Subcutaneous abdominal adipose tissue (tissue), 5 donors: Measurements from ENCODE around the gene RTF1.

Source experiments
- H3K27ac ChIP-seq: one replicate; pipeline ENCODE4 v1.7.0; 2013; ENCODE audit warnings: low read depth, mild to moderate bottlenecking, inconsistent platforms, low read length, moderate library complexity
- H3K27me3 ChIP-seq, 5 donors: one replicate each; pipeline ENCODE4 v1.7.0; 2013; ENCODE audit warnings: low read length in 5 of 5, inconsistent platforms in 1 of 5; ENCODE audit not compliant: control insufficient read depth in 5 of 5, insufficient read depth in 4 of 5
- H3K36me3 ChIP-seq, 5 donors: one replicate each; pipeline ENCODE4 v1.7.0; 2013; ENCODE audit warnings: low read length in 5 of 5; ENCODE audit not compliant: control insufficient read depth in 5 of 5, insufficient read depth in 5 of 5
- H3K4me1 ChIP-seq, 5 donors: one replicate each; pipeline ENCODE4 v1.7.0; 2013; ENCODE audit warnings: low read length in 5 of 5, mild to moderate bottlenecking in 3 of 5, moderate library complexity in 1 of 5; ENCODE audit not compliant: control insufficient read depth in 5 of 5, insufficient read depth in 5 of 5
- H3K4me3 ChIP-seq, 5 donors: one replicate each; pipeline ENCODE4 v1.7.0; 2013; ENCODE audit warnings: low read length in 5 of 5, low read depth in 1 of 5
- H3K9ac ChIP-seq, 5 donors: one replicate each; pipeline ENCODE4 v1.7.0; 2013; ENCODE audit warnings: low read length in 5 of 5, mild to moderate bottlenecking in 4 of 5, moderate library complexity in 3 of 5
- H3K9me3 ChIP-seq, 5 donors: one replicate each; pipeline ENCODE4 v1.7.0; 2013; ENCODE audit warnings: low read length in 5 of 5; ENCODE audit not compliant: control insufficient read depth in 5 of 5
- donor health status: healthy.
- donor health status: healthy.
- donor health status: healthy.
- donor health status: healthy.
- donor health status: healthy.

Gene RTF1

DNA sequence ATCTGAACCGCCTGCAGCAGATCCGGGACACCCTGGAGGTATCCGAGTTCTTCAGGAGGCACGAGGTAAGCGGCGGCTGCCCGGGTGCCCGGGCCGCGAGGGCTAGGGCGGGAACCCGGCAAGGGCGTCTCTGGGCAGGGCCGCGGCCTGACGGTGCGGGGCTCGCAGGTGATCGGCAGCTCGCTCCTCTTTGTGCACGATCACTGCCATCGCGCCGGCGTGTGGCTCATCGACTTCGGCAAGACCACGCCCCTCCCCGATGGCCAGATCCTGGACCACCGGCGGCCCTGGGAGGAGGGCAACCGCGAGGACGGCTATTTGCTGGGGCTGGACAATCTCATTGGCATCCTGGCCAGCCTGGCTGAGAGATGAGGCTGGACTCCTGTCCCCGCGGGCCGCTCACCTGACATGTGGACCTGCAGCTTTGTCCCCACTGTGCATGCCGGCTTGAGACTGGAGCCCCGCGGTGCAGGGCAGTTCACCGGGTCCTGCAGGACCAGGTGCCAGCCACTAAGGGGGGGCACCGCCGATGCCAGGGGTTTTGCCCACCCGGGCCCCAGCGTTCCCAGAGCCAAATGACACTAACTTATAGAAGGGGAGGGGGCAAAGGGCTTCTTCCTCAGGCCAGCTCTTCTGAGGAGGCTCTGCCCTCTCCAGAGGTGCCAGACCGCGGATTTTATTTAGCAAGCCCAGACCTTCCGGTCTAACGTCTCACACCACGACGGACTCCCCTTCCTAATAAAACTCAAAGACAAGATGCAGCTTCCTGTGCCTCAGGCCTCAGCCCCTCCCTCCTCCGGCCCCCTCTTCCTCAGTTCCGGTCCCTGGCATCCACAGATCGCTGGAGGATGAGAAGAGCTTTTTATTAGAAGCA, 86.1 kb downstream of the RTF1 start:
- H3K4me3 ChIP-seq, result peak overlapping the region in 4 of 5 donors; percentile 40 to 61 (median 52)
- no peaks in the 10 kb centered on the region for H3K36me3 ChIP-seq

DNA sequence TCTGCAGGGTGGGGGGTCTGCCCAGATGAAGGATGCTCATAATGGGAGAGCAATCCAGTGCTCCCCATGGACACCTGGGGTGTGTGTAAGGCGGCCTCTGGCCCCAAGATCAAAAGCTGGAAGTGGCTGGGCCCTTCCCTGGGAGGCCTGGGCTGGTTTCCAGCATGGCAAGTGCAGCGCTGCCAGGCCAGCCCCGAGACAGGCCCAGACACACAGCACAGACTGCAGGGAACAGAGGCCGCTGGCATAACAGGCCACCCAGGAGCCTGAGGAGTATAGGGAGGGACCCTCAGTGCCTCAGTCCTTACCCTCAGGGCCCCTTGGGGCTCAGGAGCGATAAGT, 86.7 kb downstream of the RTF1 start:
- H3K36me3 ChIP-seq, result no peaks in the 10 kb centered on the region
- H3K4me3 ChIP-seq, result no peak overlapping the region
- no peaks in the 10 kb centered on the region for H3K9me3 ChIP-seq
- H3K9ac ChIP-seq, result no peak overlapping the region
- peaks cover 19 to 43% (median 40%) of the 10 kb centered on the region in 5 donors for H3K27me3 ChIP-seq
- H3K4me1 ChIP-seq, result peaks cover 0 to 22% (median 21%) of the 10 kb centered on the region in 5 donors
- H3K27ac ChIP-seq, result no peak overlapping the region

More for the DNA sequence above, 86.1 kb downstream of the RTF1 start:
- H3K9me3 ChIP-seq, result no peaks in the 10 kb centered on the region
- H3K27me3 ChIP-seq, result peaks cover 19 to 47% (median 42%) of the 10 kb centered on the region in 5 donors
- H3K4me1 ChIP-seq, result peaks cover 0 to 22% (median 21%) of the 10 kb centered on the region in 5 donors
- H3K27ac ChIP-seq, result no peak overlapping the region
- H3K9ac ChIP-seq, result no peak overlapping the region

DNA sequence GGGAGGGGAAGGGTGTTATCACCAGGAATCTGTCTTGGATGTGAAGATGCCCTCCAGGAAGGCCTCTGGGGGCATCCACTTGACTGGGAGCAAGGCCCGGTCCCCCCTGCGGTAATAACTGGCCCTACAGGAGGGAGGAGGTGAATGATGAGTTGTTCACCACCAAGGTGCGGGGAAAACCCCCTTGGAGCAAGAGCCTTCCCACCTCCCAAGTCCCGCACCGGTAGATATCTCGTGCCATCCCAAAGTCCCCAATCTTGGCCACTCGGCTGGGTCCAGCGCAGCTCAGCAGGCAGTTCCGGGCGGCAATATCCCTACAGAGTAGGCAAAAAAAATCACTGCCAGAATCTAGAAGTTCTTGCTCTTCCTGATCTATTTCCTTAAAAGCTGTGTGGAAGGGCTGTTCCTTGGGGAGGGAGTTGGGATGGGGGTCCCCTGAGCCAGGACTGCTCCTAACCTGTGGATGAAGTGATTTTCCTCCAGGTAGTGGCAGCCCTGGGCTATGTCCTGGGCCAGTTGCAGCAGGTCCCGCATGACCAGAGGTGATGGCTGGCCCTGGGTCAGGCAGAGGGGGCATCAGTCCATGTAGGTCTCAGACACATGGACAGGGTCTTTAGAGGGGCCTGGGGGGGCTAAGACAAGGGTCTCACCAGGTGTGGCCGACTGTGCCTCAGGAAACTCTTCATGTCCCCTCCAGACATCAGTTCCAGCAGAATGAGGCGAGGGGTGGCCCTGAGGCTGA, 88.0 kb downstream of the RTF1 start:
- H3K4me1 ChIP-seq, result peaks cover 0 to 22% (median 21%) of the 10 kb centered on the region in 5 donors
- H3K9ac ChIP-seq, result no peak overlapping the region
- no peak overlapping the region for H3K27ac ChIP-seq
- peaks cover 19 to 35% (median 30%) of the 10 kb centered on the region in 5 donors for H3K27me3 ChIP-seq
- H3K4me3 ChIP-seq, result no peak overlapping the region
- no peaks in the 10 kb centered on the region for H3K36me3 ChIP-seq
- no peaks in the 10 kb centered on the region for H3K9me3 ChIP-seq

DNA sequence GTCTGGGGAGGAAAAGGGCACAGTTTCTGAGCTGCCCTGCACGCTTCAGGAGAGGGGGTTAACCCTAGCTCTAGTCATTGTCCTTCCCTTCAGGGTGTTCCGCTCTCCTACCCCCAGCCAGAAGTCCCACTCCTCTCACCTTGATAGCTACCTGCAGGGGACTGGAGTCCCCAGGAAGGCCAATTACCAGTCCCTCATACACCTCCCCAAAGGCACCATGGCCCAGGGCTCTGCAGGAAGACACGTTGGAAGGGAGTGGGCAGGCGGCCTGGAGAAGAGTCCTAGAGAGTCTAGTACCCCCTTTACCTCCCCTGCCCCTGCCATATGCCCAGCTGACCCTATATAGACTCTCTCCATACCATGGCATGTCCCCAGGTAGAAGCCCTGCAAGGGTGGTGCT, 88.9 kb downstream of the RTF1 start:
- H3K36me3 ChIP-seq, result no peaks in the 10 kb centered on the region
- no peak overlapping the region for H3K4me3 ChIP-seq
- no peak overlapping the region for H3K9ac ChIP-seq
- no peaks in the 10 kb centered on the region for H3K9me3 ChIP-seq
- peaks cover 19 to 34% (median 30%) of the 10 kb centered on the region in 5 donors for H3K27me3 ChIP-seq
- H3K27ac ChIP-seq, result no peak overlapping the region
- peaks cover 0 to 22% (median 21%) of the 10 kb centered on the region in 5 donors for H3K4me1 ChIP-seq

DNA sequence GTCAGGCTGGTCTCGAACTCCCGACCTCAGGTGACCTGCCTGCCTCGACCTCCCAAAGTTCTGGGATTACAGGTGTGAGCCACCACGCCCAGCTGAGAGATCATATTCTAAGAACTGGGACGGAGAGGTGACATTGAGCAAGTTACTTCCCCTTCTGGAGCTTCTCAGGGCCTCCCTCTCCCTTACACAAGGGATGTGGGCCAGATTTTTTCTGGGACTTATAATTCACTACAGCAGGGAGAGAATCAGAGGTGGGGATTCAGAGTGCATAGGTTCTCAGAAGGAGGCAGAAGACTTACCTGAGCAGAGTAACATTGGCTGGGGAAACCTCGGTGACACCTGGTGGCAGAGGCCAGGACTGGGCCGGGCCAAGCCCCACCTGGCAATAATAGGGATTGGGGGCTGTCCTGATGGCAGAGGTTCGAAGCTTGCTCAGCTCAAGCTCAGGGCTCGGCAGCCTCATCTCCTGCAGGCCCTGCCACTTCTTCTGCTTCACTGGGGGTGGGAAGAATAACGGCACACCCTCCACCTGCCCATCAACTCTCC, 90.0 kb downstream of the RTF1 start:
- Histone ChIP-seq H3K36me3 (no peaks in the 10 kb centered on the region), H3K9me3 (no peaks in the 10 kb centered on the region), H3K4me1 (peaks cover 0 to 17% (median 15%) of the 10 kb centered on the region in 5 donors), H3K4me3 (no peak overlapping the region), H3K27me3 (peaks cover 18 to 32% (median 26%) of the 10 kb centered on the region in 5 donors), H3K9ac (no peak overlapping the region), H3K27ac (no peak overlapping the region)

DNA sequence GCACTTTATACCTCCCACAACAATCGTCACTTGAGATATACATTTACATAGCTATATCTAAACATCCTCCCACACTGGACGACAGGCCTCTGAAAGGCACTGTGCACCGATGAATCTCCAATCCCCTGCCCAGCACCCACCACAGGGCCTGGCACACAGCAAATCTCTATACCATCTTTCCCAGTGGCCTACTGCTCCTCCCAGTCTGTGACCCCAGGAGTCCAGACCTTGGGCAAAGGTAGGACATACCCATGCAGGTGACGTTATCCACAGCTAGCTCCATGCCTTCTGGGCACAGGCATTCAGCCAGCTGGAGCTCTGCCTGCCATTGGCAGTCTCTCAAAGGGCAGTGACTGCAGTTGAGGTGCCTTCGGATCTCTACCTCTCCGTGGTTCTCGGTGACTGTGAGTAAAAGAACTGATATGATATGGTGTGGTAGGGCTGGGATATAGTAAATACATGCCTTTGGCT, 91.0 kb downstream of the RTF1 start:
- Histone ChIP-seq H3K36me3 (no peaks in the 10 kb centered on the region), H3K4me3 (no peak overlapping the region), H3K27me3 (peaks cover 20 to 32% (median 27%) of the 10 kb centered on the region in 5 donors), H3K27ac (no peak overlapping the region), H3K4me1 (peaks cover 0 to 17% (median 15%) of the 10 kb centered on the region in 5 donors), H3K9me3 (no peaks in the 10 kb centered on the region), H3K9ac (no peak overlapping the region)

DNA sequence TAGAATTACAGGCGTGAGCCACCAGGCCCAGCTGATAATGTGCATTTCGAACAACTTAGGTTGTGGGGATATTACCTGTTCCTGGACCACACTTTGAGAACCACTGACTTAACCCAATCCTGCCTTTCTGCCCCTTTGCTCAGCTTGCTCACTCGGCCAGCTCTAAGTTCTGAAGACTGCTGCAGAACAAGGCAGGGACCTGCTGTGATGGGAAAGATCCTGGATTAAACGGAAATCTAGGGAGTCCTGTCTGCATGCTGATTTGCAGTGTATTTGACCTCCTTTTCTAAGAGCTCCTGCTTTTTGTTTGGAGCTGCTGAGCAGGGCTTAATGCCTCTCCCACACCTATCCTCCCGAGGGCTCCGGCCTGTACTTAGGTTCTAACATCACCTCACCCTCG, 93.8 kb downstream of the RTF1 start:
- Histone ChIP-seq H3K36me3 (no peaks in the 10 kb centered on the region), H3K27me3 (peaks cover 12 to 27% (median 18%) of the 10 kb centered on the region in 5 donors), H3K9ac (no peak overlapping the region), H3K27ac (no peak overlapping the region), H3K9me3 (no peaks in the 10 kb centered on the region), H3K4me3 (no peak overlapping the region), H3K4me1 (peaks cover 0 to 25% (median 23%) of the 10 kb centered on the region in 5 donors)

DNA sequence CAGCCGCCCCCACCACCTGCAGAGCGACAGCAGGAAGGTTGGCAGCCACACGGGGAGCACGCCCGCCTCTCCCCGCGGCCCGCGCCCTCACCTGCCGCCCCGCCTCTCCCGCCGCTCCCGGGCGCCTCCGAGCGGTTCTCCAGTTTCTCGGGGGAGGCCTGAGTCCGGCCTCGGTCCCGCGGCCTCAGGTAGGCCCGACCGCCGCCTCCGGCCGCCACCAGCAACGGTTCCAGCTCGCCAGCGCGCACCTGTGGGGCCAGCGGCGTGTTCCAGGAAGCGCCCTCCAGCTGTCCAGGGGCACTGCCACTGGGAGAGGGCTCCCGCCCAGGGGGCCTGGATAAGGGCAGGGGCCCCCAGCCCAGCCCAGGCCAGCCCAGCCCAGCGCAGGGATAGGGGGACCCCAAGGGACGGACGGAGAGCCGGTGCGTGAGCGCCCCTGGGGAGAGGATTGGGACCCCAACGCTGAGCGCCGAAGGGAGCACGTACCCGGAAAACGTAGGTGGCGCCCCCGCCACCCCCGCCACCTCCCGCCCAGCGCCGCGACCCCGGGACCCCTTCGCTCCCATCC, 94.5 kb downstream of the RTF1 start:
- Histone ChIP-seq H3K27ac (no peak overlapping the region), H3K9me3 (no peaks in the 10 kb centered on the region), H3K9ac (no peak overlapping the region), H3K4me1 (peaks cover 0 to 25% (median 23%) of the 10 kb centered on the region in 5 donors), H3K36me3 (peaks cover 0 to 2% (median 0%) of the 10 kb centered on the region in 5 donors), H3K27me3 (peaks cover 12 to 27% (median 18%) of the 10 kb centered on the region in 5 donors), H3K4me3 (no peak overlapping the region)

DNA sequence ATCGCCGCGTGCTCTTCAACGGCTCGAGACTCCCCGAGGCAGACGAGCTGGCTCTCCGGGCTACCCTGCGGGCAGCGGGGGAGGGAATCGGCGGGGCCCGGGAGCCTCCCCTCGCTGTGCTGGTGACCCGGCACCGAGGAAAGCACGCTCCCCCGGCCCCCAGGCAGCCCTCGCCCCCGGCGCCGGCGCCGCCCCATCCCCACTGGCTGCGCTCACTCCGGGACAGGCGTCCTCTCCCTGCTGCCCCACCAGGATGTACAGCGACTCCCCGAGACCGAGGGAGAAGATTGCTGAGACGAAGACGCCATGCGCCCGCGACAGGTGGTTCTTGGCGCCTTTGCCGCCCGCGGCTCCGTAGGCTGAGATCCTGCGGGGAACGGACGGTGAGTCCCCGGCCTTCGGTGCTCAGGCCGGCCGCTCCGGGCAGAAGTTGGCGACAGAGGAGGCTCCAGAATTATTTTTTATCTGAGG, 95.0 kb downstream of the RTF1 start:
- Histone ChIP-seq H3K27ac (no peak overlapping the region), H3K4me3 (peak overlapping the region; percentile 22 to 61 (median 44)), H3K9ac (no peak overlapping the region), H3K9me3 (no peaks in the 10 kb centered on the region), H3K36me3 (peaks cover 0 to 2% (median 2%) of the 10 kb centered on the region in 5 donors), H3K27me3 (peaks cover 12 to 27% (median 18%) of the 10 kb centered on the region in 5 donors), H3K4me1 (peaks cover 0 to 25% (median 23%) of the 10 kb centered on the region in 5 donors)
